Measurements from ENCODE around the gene PSORS1C1. TPM values are rescaled to one million over a fixed set of nuclear protein-coding genes. Genes with fewer than 3 reads are reported as not detected.
A peak's percentile ranks its signal among the peaks of the same experiment; 100 is the strongest.
"Not testable (repeated sequence)": the region's sequence is repeated elsewhere in the genome, so short reads cannot be mapped to it uniquely, and the experiment has no call there.

Gene PSORS1C1
- total RNA-seq, 4 donors from 2014 or later: not detected

DNA sequence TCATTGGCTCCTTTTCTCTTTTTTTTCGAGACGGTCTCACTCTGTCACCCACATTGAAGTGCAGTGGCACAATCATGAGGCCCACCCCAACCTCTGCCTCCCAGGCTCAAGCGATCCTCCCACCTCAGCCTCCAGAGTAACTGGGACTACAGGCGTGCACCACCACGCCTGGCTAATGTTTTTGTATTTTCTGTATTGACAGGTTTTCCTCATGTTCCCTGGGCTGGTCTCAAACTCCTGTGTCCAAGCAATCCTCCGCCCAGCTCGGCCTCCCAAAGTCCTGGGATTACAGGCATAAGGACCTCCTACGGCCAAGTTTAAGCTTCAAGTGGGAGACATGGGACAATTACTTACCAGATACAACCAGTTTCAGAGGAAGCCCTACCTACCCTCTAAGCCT lies 65.3 kb downstream of the PSORS1C1 start:
- no peaks in the 10 kb centered on the region for H3K27me3 ChIP-seq
- H3K9me3 ChIP-seq: no peaks in the 10 kb centered on the region
- TF ChIP-seq, protein P1, sequence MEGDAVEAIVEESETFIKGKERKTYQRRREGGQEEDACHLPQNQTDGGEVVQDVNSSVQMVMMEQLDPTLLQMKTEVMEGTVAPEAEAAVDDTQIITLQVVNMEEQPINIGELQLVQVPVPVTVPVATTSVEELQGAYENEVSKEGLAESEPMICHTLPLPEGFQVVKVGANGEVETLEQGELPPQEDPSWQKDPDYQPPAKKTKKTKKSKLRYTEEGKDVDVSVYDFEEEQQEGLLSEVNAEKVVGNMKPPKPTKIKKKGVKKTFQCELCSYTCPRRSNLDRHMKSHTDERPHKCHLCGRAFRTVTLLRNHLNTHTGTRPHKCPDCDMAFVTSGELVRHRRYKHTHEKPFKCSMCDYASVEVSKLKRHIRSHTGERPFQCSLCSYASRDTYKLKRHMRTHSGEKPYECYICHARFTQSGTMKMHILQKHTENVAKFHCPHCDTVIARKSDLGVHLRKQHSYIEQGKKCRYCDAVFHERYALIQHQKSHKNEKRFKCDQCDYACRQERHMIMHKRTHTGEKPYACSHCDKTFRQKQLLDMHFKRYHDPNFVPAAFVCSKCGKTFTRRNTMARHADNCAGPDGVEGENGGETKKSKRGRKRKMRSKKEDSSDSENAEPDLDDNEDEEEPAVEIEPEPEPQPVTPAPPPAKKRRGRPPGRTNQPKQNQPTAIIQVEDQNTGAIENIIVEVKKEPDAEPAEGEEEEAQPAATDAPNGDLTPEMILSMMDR (IDR thresholded peaks at IDR 0.05 in 4 of 5, conservative IDR thresholded peaks at IDR 0.05 in 1 of 5): no peak
- no peak for TF ChIP-seq POLR2A (IDR thresholded peaks at IDR 0.05)
- no peak for ATAC-seq
- no peak for DNase-seq
- peaks cover 0 to under 1% of the 10 kb centered on the region in 2 donors for H3K4me1 ChIP-seq
- in situ Hi-C loops (cut with MboI; ENCODE audit: low sequenced_read_pairs in 4 of 4): no loop called here
- peak overlapping the region in 3 of 4 donors; percentile 3 to 49 (median 43) for H3K4me3 ChIP-seq
- intact Hi-C loops (cut with DNase I; ENCODE audit: low total_unique reads): no loop called here
- peak overlapping the region in 1 of 4 donors; percentile 67 for H3K27ac ChIP-seq
- no peaks in the 10 kb centered on the region for H3K36me3 ChIP-seq

DNA sequence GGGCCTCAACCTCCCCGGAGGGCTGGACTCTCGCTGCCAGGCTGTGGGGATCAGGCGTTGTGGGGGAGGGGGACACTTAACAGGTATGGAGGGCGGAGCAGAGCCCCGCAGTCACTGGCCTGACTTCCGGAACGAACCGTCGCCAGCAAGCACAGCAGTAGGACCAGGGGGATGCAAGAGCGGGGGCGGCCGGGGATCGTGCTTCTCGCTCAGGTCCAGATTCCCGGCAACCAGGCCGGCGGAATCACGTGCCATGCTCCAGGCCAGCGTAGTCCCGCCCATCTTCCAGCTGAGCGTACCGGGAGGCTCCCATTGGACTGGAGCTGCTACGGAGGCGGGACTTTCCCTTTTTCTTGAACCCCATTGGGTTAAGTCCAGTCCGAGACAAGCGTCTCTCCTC lies 65.9 kb downstream of the PSORS1C1 start:
- no peaks in the 10 kb centered on the region for H3K9me3 ChIP-seq
- no peaks in the 10 kb centered on the region for H3K36me3 ChIP-seq
- DNase-seq: peak; percentile 15 to 83
- ATAC-seq: peak; percentile 74 to 99
- in situ Hi-C loops (cut with MboI; ENCODE audit: low sequenced_read_pairs in 4 of 4) (no loop called here), intact Hi-C loops (cut with DNase I; ENCODE audit: low total_unique reads) (no loop called here)
- H3K27ac ChIP-seq: peak overlapping the region in 2 of 4 donors; percentile 24 to 67
- TF ChIP-seq, protein P1 (IDR thresholded peaks at IDR 0.05 in 4 of 5, conservative IDR thresholded peaks at IDR 0.05 in 1 of 5): no peak
- TF ChIP-seq POLR2A (IDR thresholded peaks at IDR 0.05): no peak
- peaks cover 5 to 6% of the 10 kb centered on the region in 2 donors for H3K4me1 ChIP-seq
- no peaks in the 10 kb centered on the region for H3K27me3 ChIP-seq
- H3K4me3 ChIP-seq: peak overlapping the region in 3 of 4 donors; percentile 3 to 49 (median 43)

DNA sequence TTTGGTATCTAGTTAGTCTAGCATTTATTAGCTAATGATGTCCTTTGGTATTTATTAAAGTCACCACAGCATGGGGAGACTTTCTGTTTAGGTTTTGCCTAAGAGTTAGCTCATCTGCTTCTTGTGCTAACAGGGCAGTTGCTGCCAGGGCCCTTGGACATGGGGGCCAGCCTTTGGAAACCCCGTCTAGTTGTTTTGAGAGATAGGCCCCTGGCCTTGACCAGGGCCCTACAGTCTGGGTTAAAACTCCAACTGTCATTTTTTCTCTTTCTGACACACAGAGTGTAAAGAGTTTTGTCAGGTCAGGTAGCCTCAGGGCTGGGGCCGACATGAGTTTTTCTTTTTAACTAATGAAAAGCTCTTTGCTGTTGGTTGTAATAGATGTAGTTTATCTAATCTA lies 68.7 kb downstream of the PSORS1C1 start:
- DNase-seq; H3K36me3 ChIP-seq; in situ Hi-C loops (cut with MboI; ENCODE audit: low sequenced_read_pairs in 4 of 4); ATAC-seq; H3K9me3 ChIP-seq; H3K27me3 ChIP-seq; H3K27ac ChIP-seq; intact Hi-C loops (cut with DNase I; ENCODE audit: low total_unique reads); H3K4me3 ChIP-seq: not testable (repeated sequence)
- peaks cover 8 to 16% of the 10 kb centered on the region in 2 donors for H3K4me1 ChIP-seq

DNA sequence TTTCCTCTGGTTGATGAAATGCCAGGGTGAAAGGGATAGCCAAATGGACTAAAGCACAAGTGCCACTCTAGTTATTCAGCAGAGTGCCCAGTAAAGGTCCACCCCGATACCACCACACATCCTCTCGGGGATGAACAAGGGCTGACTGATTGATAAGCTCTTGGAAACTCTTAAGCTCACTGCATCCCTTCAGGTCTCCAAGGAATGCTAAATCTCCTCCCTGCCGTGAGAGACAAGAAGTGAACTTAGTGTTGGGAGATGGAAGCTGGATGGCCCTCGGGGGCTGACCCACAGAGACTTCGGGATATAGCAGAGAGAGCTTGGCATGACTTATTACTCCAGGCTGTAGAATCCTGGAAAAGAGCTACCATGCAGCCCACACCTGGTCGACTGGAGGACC lies 69.3 kb downstream of the PSORS1C1 start:
- H3K9me3 ChIP-seq; ATAC-seq; H3K27ac ChIP-seq; H3K36me3 ChIP-seq; intact Hi-C loops (cut with DNase I; ENCODE audit: low total_unique reads); in situ Hi-C loops (cut with MboI; ENCODE audit: low sequenced_read_pairs in 4 of 4); DNase-seq; H3K27me3 ChIP-seq; H3K4me3 ChIP-seq: not testable (repeated sequence)
- H3K4me1 ChIP-seq: peaks cover 8 to 16% of the 10 kb centered on the region in 2 donors

DNA sequence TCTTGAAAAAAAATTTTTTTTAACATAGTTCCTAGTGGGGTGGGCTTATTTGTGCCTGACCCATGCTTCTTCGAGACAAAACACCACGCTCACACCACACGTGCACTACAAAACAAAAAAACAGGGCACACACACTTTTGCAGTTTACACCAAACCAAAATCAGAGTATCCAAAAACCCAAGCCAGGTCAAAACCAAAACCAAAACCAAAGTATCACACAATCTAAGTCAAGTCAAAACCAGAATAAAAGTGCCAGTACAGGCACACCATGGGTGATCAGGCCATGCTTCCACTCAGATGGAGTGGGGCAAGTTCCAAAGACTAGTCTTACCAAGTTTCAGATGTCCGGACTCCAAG lies 71.1 kb downstream of the PSORS1C1 start:
- not testable (repeated sequence) for H3K36me3 ChIP-seq, H3K27me3 ChIP-seq, DNase-seq, H3K9me3 ChIP-seq
- in situ Hi-C loops (cut with MboI; ENCODE audit: low sequenced_read_pairs in 4 of 4): loop anchor here in 2 of 4 donors (5.0 kb wide), 1 partner anchor 48 kb away; the partner anchor contains the start of gene PSORS1C2 (in 2 of the 2)
- Histone ChIP-seq H3K4me1 (peaks cover 8 to 16% of the 10 kb centered on the region in 2 donors), H3K27ac (peak overlapping the region; percentile 73 to 88 (median 81)), H3K4me3 (peak overlapping the region; percentile 37 to 47 (median 42))
- peak; percentile 39 to 54 for ATAC-seq
- intact Hi-C loops (cut with DNase I; ENCODE audit: low total_unique reads): loop anchor here (2.0 kb wide), 1 partner anchor 27 kb away; the partner anchor contains the start of gene TCF19

DNA sequence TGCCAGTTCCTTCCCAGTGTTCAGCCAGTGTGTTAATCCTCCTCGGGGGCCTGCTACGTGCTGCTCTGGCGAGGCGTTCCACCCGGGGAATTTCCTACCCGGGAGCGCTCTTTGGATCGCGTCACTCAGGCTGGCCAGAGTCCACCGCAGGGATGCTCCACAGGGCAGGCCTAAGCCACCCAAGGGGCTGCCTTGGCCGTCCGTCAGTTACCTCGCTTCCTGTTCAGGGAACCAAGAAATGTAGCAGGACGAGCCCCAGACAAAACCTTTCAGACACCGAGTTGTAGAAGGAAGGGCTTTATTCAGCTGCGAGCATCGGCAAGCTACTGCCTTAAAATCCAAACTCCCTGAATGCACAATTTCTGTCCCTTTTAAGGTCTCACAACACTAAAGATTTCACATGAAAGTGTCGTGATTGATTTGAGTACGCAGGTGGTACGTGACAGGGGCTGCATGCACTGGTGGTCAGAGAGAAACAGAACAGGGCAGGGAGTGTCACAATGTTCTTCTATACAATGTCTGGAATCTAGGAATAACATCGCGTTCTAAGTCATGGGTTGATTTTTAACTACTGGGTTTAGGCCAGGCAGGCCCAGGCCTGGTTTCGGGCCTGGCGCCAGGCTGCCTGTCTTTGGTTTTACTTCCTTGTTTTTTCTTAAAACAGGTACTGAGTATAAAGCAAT lies 71.6 kb downstream of the PSORS1C1 start:
- ATAC-seq: peak; percentile 80 to 81
- no peaks in the 10 kb centered on the region for H3K27me3 ChIP-seq
- in situ Hi-C loops (cut with MboI; ENCODE audit: low sequenced_read_pairs in 4 of 4) (loop anchor here in 2 of 4 donors (5.0 kb wide), 1 partner anchor 49 kb away; the partner anchor contains the start of gene PSORS1C2 (in 2 of the 2)), intact Hi-C loops (cut with DNase I; ENCODE audit: low total_unique reads) (loop anchor here (2.0 kb wide), 1 partner anchor 27 kb away; the partner anchor contains the start of gene TCF19)
- H3K4me1 ChIP-seq: peaks cover 8 to 16% of the 10 kb centered on the region in 2 donors
- peak overlapping the region; percentile 73 to 88 (median 81) for H3K27ac ChIP-seq
- H3K9me3 ChIP-seq: no peaks in the 10 kb centered on the region
- TF ChIP-seq, protein P1 (IDR thresholded peaks at IDR 0.05 in 4 of 5, conservative IDR thresholded peaks at IDR 0.05 in 1 of 5): no peak
- TF ChIP-seq POLR2A (IDR thresholded peaks at IDR 0.05): peak; percentile 6 to 50
- H3K36me3 ChIP-seq: no peaks in the 10 kb centered on the region
- peak overlapping the region; percentile 37 to 47 (median 42) for H3K4me3 ChIP-seq
- peak; percentile 52 to 78 for DNase-seq

Data from gastrocnemius medialis (tissue), 4 donors.